HL-60/S4 treated with retinoic acid at 250 ng/mL for 4 days and 3 days (cell line): Measurements from ENCODE around the gene TAF4.
"Not testable (repeated sequence)": the region's sequence is repeated elsewhere in the genome, so short reads cannot be mapped to it uniquely, and the experiment has no call there.

Source experiments
- in situ Hi-C: fragments of 300-500 bp; cut with MboI; formaldehyde crosslinking; loops from 2 replicates; pipeline ENCODE4 v1.7.0; 2022; ENCODE audit warnings: low sequenced_read_pairs

Gene TAF4

DNA sequence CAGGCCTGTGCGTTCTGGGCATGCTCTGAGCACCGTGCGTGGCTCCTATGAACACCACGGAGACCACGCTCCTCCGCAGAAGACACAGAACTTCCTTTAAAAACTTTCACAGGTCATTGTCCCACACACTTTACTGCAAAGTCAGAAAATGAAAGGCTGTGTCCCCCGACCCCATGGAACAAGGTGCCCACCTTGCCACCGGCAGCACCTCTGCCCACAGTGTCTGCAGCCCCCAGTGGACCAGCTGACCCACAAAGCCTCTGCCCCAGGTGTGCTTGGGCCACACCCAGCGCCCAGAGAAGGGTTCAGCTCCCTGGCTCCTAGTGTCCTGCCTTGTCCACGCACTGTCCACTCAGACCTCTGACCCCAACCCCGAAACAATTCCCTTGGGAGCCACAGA, 8.7 kb downstream of the TAF4 start:
- in situ Hi-C loops: no loop called here

DNA sequence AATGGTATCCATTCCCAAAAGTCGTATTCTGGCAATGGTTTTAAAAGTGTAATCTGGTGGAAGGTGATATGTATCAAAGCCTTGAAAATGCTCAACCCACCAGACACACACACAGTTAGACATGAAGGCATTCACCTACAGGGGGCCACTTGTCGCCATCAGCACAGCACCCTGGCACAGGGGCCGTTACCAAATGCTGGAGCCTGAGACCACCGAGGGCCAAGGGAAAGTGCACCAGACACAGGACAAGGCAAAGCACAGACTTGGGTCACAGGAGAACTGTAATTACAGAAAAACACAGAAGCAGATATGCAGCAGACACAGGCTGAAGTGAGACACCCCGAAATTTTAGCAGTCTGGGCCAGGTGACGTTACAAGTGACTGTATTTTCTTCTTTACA, 9.3 kb downstream of the TAF4 start:
- in situ Hi-C loops: no loop called here

DNA sequence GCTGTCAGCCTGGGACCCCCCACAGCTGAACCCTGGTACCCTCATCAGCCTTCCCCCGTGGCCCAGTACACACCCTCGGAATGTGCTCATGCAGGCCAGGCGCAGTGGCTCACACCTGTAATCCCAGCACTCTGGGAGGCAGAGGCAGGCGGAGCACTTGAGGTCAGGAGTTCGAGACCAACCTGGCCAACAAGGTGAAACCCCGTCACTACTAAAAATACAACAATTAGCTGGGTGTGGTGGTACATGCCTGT, 9.9 kb downstream of the TAF4 start:
- in situ Hi-C loops: not testable (repeated sequence)

DNA sequence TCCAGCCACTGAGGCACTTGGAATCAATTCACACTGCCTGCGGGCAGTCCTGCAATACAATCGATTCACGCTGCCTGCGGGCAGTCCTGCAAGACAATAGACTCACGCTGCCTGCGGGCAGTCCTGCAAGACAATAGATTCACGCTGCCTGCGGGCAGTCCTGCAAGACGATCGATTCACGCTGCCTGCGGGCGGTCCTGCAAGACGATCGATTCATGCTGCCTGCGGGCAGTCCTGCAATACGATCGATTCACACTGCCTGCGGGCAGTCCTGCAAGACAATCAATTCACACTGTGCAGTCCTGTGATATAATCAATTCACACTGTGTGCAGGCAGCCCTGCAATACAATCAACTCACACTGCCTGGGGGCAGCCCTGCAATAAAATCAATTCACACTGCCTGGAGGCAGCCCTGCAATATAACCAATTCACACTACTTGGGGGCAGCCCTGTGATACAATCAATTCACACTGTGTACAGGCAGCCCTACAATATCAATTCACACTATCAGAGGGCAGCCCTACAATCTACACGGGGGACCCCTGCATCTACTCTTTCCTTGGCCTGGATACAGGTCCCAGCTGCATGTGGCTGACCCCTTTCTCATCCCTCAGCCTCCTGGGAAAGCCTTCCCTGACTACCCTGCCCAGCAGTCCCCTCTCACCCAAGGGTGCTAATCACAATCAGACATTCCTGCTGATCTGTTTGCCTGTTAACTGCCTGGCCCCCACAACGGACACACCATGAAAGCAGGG, 10.4 kb downstream of the TAF4 start:
- in situ Hi-C loops: no loop called here

DNA sequence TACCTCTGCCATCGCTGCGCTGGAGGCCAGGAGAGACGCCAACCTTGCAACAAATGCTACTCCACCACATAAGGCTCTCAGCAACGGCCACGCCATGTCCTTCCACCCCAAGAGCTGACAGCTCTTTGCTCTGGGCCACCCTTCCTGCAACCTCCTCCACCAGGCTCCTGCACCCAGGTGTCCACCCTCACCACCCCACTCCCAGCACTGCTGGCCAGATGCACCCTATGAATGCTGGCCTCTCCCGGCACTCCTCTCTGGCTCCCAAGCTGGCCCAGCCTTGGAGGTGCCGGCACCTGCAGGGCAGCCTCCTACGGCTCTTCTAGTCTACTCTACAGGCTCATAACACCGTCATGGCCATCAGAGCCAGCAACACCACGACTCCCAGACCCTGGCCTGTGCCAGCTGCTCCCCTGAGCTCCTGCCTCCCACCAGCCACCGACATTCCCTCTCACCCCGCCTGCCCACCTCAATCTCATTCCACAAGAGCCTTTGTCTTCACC, 11.2 kb downstream of the TAF4 start:
- in situ Hi-C loops: no loop called here

DNA sequence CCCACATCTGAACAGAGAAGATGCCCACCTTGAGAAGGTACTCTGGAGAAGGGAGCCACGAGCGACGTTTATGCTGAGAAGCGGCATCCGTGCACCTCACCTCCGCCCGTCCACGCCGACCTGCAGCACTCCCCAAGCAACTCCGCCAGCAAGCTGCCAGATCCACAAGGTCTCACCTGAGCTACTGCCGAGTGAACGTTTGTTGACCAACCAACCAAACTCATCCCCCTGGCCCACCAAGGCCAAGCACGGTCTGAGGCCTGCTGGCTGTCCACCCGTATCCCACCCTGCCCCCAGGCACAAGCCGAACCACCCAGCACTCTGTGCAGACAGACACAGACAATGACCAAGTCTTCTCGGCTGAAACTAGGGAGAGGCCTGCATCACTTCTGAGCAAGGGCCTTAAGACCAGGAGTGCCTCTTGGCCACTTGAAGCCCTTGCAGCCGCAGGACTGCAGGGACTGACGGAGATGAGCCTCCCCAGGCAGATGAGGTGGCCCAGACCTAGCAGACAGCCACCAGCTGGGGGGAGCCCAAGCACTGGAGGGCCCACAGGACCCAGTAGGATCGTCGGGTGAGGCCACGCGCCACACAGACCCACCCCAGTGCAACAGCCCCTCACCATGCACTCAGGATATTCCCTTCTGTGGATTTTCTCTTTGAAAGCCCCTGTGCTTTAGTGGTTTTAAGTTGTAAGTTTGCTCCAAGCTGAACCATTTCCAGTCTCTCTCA, 12.1 kb downstream of the TAF4 start:
- in situ Hi-C loops: no loop called here

DNA sequence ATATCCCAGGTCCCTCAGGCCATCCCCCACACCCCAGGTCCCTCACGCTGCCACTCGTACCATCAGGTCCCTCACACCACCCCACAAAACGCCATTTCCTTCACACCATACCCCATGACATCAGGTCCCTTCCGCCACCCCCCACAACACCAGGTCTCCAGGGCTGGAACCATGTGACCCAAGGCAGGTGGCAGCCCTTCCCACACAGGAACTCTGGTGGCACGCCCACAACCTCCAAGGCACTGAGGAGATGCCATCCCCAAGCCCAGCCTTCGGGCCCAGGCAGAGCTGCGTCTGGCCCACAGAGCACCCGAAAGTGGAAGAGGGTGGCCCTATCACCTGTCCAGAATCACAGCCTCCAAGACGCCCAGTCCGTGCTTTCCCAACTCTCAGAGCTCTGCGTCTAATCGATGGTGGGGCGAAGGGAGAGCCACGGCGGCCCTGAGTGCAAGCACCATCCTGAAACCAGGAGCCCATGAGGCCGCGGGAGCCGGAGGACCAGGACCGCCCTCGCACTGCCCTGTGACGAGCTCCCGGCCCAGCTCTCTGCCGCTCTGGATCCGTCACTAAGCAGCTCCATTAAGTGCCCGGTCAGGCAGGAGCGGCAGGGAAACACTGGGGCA, 12.7 kb downstream of the TAF4 start:
- in situ Hi-C loops: no loop called here

DNA sequence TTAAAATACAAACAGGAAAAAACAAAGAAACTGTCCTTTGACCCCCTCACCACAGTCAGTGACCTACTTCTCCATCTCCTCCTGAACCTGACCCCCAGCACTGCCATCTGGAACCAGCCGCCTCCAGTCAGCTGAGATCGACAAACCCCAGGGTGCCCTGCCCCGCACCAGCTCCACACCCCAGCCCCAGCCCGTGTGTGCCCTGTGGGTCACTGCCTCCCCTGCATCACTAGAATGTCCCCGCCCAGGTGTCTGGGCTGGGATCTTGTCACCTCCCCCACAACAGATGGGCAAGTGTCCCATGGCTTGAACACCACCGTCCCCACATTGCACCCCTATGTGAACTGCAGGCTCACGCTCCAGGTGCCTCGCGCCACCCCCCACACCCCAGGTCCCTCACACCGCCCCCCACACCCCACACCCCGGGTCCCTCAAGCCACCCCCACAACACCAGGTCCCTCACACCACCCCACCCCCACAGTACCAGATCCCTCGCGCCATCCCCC, 13.3 kb downstream of the TAF4 start:
- in situ Hi-C loops: no loop called here

DNA sequence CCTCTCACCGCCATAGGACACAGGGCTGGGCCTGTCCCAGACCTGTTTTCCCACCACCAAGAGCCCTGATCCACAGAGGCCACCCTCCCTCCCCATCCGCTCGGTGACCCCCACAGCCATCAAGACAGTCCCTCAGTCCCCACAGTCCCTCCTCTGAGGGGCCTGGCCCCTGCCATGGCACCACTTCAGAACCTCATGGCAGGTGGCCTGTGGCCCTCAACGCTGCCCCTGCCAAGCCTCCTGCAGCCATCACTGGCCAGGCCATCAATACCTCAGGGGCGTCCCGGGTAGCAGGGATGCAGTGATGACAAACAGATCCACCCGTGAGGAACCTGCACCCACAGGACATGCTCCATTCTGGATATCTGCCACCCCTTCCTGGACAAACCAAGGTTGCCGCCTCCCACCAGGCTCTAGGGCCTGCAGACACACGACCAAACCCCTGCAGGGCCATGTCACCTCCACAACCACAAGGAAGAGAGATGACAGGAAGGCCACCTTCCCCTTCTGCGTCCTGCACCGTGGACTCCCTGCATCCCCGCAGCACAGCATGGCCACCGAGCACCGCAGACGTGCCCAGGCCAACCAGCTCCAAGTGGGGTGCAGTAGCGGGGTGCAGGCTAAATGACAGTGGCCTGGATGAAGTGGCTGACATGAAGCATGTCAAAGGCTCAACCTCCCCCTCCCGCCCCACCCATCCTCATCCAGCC, 14.0 kb downstream of the TAF4 start:
- in situ Hi-C loops: no loop called here

DNA sequence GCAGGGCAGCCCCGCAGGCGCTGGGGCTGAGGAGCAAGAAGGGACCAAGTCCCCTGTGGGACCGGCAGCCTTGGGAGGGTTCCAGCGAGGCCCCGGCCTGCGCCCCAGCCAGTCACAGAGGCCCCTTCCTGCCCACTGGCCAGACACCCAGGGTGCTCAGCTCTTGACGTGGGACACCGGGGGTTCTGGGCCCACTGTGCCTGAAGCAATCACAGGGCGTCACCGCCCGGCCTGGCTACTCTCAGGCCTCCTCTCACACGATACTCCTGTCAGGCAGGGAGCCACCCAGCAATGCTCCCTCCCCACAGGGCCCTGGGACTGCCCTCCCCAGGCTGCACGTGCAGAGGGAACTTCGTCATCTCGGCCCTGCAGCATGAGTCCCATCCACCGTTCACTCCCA, 14.5 kb downstream of the TAF4 start:
- in situ Hi-C loops: no loop called here

DNA sequence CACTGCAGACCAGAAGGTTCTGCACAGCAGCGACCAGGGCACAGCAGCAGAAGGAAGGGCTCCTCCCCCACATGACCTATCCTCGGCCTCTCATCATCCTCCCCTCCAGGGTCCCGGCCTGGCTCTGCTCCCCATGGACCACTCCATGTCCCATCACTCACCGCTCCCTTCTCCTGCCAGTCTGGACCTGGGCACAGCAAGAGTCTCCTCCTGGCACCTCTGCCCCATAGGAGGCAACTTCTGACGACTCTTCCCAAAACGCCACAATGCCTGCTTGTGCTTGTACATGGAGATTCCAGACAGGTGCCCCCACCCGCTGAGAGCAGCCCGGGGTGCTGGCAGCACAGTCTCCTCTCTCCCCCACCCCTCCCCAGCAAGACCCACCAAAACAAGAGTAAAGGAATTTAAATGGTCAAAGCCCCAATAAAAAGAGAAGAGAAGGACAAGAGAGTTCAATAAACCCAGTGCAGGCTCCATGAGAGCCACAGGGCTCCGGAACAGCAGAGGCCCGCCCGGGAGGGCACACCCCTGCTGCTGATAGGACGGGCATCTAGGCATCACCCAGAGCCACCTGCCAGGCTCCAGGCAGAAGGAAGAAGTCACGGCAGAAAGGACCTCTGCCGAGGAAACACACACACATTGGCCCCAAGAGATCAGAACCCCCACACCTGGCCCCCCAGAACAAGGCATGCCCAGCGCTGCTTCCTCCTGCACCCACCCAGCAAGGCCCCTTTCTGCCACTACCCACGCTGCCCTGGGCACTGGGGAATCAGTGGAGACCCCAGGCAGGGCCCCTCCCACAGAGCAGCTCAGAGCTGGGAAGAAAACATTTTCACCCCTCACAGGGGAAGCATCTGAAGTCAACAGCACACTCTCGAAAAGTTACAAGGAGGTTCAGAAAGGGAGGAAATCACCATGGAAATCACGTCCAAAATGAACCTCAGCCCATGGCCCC, 15.2 kb downstream of the TAF4 start:
- in situ Hi-C loops: no loop called here

DNA sequence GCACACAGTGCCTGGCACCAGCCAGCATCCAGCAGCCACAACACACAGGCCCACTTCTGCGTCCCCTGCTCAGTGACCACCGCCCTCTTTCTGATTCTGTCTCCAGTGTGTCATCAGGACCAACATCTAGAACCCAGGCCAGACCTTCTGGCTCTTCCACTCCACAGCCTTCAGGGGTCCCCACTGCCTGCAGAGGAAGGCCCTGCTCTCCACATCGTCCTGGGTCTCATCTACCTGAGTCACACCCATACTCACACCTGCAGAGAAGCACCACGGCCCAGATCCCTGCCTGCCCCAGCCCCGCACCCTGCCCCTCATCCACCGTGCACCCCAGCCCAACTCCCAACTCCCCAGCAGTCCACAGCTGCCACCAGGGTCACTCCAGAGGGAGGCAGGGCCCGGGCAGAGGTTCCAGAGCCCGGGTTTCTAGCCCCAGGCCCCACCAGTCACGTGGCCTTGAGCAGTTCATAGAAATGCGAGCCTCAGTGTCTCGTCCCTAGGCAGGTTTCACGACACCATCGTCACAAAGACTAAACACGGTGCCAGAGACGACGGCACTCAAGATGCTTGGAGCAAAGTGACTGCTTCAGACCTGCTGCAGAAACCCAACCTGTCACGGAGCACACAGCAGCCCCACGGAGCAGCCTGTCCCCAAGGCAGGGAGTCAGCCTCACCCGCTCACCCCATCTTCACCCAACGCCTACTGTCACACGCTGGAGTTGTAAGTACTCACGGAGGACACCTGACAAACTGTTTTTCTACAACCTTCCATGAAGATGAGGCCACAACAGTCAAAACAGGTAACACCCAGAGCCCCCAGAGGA, 16.1 kb downstream of the TAF4 start:
- in situ Hi-C loops: no loop called here

DNA sequence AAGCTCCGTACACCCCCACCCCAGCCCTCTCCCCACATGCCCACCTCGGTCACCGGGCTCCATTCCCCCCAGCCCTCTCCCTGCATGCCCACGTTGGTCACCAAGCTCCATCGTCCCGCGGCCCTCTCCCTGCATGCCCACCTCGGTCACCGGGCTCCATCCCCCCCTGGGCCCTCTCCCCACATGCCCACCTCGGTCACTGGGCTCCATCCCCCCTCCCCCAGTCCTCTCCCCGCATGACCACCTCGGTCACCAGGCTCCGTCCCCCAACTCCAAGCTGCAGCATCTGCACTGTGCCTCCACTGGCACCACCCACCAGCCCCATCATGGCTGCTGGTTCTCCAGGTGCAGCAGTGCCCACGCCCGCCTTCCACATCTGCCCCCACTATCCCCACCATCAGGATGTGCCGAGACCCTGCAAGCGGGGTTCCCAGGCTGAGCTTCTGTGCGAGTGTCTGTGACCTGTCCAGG, 16.8 kb downstream of the TAF4 start:
- in situ Hi-C loops: no loop called here

DNA sequence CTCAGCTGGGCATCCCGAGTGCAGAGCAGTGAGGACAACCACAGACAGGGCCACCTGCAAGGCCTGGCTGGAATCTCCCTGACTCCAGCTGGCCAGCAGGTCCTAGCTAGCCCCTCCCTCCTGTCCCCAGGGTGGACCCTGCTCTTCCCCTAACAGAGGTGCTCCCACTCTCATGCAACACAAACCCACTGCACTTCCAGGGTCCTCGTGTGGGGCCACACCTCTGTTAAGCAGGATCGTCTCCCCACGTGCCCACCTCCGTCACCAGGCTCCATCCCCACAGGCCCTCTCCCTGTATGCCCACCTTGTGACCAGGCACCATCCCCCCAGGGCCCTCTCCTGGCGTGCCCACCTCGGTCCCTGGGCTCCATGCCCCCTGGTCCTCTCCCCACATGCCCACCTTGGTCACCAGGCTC, 17.3 kb downstream of the TAF4 start:
- in situ Hi-C loops: no loop called here

DNA sequence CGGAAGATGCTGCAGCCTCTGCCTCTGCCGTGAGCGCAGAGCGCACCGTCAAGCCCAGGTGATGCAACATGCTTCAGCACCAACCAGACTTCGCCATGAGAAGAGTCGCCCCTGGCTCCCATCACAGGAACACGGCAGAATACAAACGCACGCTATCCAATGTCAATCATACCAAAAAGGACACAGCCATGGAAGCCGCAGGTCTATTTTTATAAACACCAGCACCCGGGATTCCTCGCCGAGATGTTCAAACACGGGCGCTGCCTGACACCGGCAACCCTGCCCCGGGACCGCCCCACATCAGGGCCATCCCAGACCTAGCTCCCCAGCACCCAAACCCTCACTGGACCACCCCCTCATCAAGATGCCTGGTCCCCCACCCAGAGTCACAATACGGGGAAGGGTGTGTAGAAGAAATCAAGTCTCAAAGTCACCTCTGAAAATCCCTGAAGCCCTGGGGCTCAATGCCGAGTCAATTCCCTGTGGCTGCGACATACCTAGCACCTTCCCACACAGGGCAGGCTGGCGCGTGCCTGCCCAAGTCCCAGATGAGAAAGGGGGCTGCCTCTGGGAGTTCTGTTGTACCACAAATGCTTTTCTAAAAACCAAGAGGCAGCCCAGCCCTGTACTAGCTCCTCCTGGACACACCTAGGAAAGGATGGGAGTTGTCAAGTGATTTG, 17.9 kb downstream of the TAF4 start:
- in situ Hi-C loops: no loop called here

DNA sequence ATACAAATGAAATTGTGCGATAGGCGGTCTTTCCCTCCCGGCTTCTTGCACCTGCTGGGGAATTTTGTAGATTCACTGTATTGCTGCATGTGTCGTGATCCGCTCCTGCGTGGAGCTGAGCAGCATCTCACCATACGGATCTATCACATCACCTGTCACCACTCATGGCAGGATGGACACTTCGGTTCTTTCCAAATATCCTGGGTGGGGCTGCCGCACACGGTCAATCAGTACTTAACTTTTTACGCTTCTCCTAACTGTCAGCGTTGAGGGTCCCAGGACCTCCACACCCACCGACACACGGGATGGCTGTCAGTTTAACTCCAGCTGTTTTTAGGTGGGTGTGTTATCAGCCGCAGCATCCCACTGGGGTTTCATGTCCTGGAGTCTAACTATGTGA, 19.2 kb downstream of the TAF4 start:
- in situ Hi-C loops: no loop called here

DNA sequence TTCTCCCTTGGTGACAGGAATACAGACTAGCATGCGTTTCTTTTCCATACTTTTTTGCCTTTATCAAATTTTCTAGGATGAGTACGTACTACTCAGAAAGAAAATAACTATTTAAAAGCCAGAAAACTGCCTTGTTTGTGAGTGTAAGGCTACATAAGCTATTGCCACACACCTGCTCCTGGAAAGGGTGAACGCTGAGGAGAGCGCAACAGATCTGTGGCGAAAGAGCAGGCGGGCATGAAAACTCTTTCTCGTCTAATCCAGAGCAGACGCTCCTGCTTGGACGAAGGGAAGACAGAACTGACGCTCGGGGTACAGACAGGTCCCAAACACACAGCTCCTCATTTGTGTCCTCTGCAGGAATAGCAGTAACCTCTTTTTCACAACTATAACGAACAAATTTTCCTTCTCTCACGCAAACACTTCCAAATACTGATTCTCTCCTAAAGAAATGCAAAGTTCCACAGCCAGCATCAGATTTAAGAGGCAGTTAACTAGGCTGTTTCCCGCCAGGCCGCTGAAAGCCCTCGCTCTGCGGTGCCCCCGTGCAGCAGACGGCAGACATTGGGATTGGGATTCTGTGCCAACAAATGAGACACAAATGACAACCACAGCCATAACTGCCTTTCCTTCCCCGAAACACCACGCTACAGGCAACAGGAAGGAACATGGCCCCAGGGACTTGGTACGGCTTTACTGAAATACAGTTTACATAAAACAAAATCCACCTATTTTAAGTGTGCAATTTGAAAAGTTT, 20.0 kb downstream of the TAF4 start:
- in situ Hi-C loops: no loop called here

DNA sequence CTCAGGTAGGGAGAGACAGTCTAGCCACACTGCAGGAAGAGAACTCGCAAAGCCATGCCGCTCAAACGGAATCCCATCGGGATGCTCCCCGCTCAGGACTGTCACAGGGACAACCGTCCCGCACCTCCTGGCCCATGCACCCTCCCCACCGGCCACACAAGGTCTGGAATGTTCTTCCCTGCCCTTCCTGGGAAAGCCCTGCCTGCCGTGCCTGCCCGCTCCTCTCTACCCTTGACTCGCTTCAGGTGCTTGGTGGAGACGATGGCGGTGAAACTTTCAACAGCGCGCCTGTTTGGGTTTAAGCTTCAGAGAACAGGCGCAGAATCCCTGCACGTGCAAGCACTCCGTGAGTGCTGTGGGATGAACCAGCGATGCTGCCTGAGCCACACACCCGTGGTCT, 20.6 kb downstream of the TAF4 start:
- in situ Hi-C loops: no loop called here
